GM12878 (cell line): ENCODE data around the gene TMEM87A.

Source experiments
- CBFB ChIP-seq: IDR thresholded peaks from 2 replicates; pipeline ENCODE4 v1.6.1; 2016; ENCODE audit warnings: antibody characterized with exemption, low read depth
- EP300 ChIP-seq, 2 experiments: fragments of 150-350 bp in 1 of 2; IDR thresholded peaks; 2 replicates each; pipeline ENCODE4 v1.6.1; 2011 to 2012; ENCODE audit warnings: low read depth in 2 of 2, low read length in 2 of 2, borderline replicate concordance in 1 of 2, improper control_type of control experiment in 1 of 2, inconsistent platforms in 1 of 2; ENCODE audit not compliant: control insufficient read depth in 1 of 2
- EZH2 ChIP-seq: IDR thresholded peaks from 2 replicates; pipeline ENCODE4 v1.6.1; 2012; ENCODE audit warnings: low read depth, mild to moderate bottlenecking, control low read depth, inconsistent platforms, low read length, borderline replicate concordance; ENCODE audit not compliant: control insufficient read depth
- TCF12 ChIP-seq: IDR thresholded peaks from 2 replicates; pipeline ENCODE4 v1.6.1; 2011; ENCODE audit warnings: low read depth, mild to moderate bottlenecking, low read length
- TF ChIP-seq, protein P1 (sequence below): fragments of 450-650 bp; IDR thresholded peaks from 2 replicates; pipeline ENCODE4 v1.6.1; 2017; ENCODE audit warnings: mild to moderate bottlenecking, moderate library complexity

GRCh38 chr15:42289166-42289565 lies 15.9 kb upstream of the TMEM87A start:
- TF ChIP-seq, protein P1, sequence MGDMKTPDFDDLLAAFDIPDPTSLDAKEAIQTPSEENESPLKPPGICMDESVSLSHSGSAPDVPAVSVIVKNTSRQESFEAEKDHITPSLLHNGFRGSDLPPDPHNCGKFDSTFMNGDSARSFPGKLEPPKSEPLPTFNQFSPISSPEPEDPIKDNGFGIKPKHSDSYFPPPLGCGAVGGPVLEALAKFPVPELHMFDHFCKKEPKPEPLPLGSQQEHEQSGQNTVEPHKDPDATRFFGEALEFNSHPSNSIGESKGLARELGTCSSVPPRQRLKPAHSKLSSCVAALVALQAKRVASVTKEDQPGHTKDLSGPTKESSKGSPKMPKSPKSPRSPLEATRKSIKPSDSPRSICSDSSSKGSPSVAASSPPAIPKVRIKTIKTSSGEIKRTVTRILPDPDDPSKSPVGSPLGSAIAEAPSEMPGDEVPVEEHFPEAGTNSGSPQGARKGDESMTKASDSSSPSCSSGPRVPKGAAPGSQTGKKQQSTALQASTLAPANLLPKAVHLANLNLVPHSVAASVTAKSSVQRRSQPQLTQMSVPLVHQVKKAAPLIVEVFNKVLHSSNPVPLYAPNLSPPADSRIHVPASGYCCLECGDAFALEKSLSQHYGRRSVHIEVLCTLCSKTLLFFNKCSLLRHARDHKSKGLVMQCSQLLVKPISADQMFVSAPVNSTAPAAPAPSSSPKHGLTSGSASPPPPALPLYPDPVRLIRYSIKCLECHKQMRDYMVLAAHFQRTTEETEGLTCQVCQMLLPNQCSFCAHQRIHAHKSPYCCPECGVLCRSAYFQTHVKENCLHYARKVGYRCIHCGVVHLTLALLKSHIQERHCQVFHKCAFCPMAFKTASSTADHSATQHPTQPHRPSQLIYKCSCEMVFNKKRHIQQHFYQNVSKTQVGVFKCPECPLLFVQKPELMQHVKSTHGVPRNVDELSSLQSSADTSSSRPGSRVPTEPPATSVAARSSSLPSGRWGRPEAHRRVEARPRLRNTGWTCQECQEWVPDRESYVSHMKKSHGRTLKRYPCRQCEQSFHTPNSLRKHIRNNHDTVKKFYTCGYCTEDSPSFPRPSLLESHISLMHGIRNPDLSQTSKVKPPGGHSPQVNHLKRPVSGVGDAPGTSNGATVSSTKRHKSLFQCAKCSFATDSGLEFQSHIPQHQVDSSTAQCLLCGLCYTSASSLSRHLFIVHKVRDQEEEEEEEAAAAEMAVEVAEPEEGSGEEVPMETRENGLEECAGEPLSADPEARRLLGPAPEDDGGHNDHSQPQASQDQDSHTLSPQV: no peak
- TF ChIP-seq TCF12 (no peak), CBFB (no peak), EZH2 (no peak), EP300 (IDR thresholded peaks at IDR 0.05; ENCODE audit: borderline replicate concordance in 1 of 2, control insufficient read depth in 1 of 2, low read depth in 2 of 2, low read length in 2 of 2) (no peak)
